Liver (tissue), 9 donors: ENCODE measurements around the gene UROC1. TPM values are rescaled to one million over a fixed set of nuclear protein-coding genes. Genes with fewer than 3 reads are reported as not detected.

Experiments used
- DNase-seq: peaks from one replicate; pipeline ENCODE4 v3.0.0-alpha.2; 2017; ENCODE audit warnings: low spot score
- H3K27ac ChIP-seq, 2 donors: one replicate each; pipeline ENCODE4 v1.7.0; 2013; ENCODE audit warnings: inconsistent platforms in 2 of 2, low read length in 2 of 2, control low read depth in 1 of 2, low read depth in 1 of 2, mild to moderate bottlenecking in 1 of 2
- H3K27me3 ChIP-seq, 4 donors: one replicate each; pipeline versions ENCODE4 v1.6.1 to v1.7.0; 2013; ENCODE audit warnings: low read length in 3 of 4, inconsistent platforms in 1 of 4, mild to moderate bottlenecking in 1 of 4, moderate library complexity in 1 of 4; ENCODE audit not compliant: control insufficient read depth in 4 of 4, insufficient read depth in 4 of 4
- H3K36me3 ChIP-seq, 4 donors: one replicate each; pipeline versions ENCODE4 v1.6.1 to v1.7.0; 2013; ENCODE audit warnings: low read length in 3 of 4, mild to moderate bottlenecking in 3 of 4, low read depth in 1 of 4, moderate library complexity in 1 of 4; ENCODE audit not compliant: control insufficient read depth in 4 of 4, insufficient read depth in 3 of 4
- H3K4me1 ChIP-seq, 4 donors: one replicate each; pipeline versions ENCODE4 v1.6.1 to v1.7.0; 2013; ENCODE audit warnings: low read length in 3 of 4, mild to moderate bottlenecking in 3 of 4, moderate library complexity in 1 of 4; ENCODE audit not compliant: control insufficient read depth in 4 of 4, insufficient read depth in 4 of 4
- H3K4me3 ChIP-seq, 3 donors: one replicate each; pipeline versions ENCODE4 v1.6.1 to v1.7.0; 2013; ENCODE audit warnings: low read length in 3 of 3, control low read depth in 1 of 3, low read depth in 1 of 3, mild to moderate bottlenecking in 1 of 3
- H3K9ac ChIP-seq, 2 donors: one replicate each; pipeline ENCODE4 v1.7.0; 2013; ENCODE audit warnings: low read length in 2 of 2, mild to moderate bottlenecking in 2 of 2, moderate library complexity in 2 of 2, control low read depth in 1 of 2, low read depth in 1 of 2
- H3K9me3 ChIP-seq, 4 donors: one replicate each; pipeline versions ENCODE4 v1.6.1 to v1.7.0; 2013; ENCODE audit warnings: low read length in 3 of 4; ENCODE audit not compliant: control insufficient read depth in 4 of 4
- CTCF ChIP-seq: fragments of 150-350 bp; IDR thresholded peaks from 2 replicates; pipeline ENCODE4 v1.5.1; 2017; ENCODE audit warnings: improper control_type of control experiment, low read depth, low read length; ENCODE audit not compliant: missing input control
- EGR1 ChIP-seq, 2 donors: IDR thresholded peaks; 2 replicates each; pipeline ENCODE4 v1.6.1; 2016 to 2018; ENCODE audit warnings: antibody characterized with exemption in 2 of 2, low read depth in 2 of 2
- FOXA2 ChIP-seq: IDR thresholded peaks from 2 replicates; pipeline ENCODE4 v1.6.1; 2016; ENCODE audit warnings: antibody characterized with exemption
- HNF4A ChIP-seq, 2 donors: conservative IDR thresholded peaks; 2 replicates each; pipeline ENCODE4 v1.6.1; 2016; ENCODE audit warnings: antibody characterized with exemption in 2 of 2, mild to moderate bottlenecking in 2 of 2
- JUND ChIP-seq, 2 donors: IDR thresholded peaks; 2 replicates each; pipeline ENCODE4 v1.6.1; 2016; ENCODE audit warnings: antibody characterized with exemption in 2 of 2
- REST ChIP-seq: IDR thresholded peaks from 2 replicates; pipeline ENCODE4 v1.6.1; 2016; ENCODE audit warnings: antibody characterized with exemption, mild to moderate bottlenecking
- RXRA ChIP-seq, 2 donors: IDR thresholded peaks; 2 replicates each; pipeline ENCODE4 v1.6.1; 2017 to 2018; ENCODE audit warnings: antibody characterized with exemption in 2 of 2, mild to moderate bottlenecking in 1 of 2
- SP1 ChIP-seq: IDR thresholded peaks from 2 replicates; pipeline ENCODE4 v1.6.1; 2018; ENCODE audit warnings: antibody characterized with exemption, mild to moderate bottlenecking
- TAF1 ChIP-seq: conservative IDR thresholded peaks from 2 replicates; pipeline ENCODE4 v1.6.1; 2016; ENCODE audit warnings: antibody characterized with exemption, mild to moderate bottlenecking
- ZBTB33 ChIP-seq: IDR thresholded peaks from 2 replicates; pipeline ENCODE4 v1.6.1; 2016; ENCODE audit warnings: antibody characterized with exemption
- WGBS: extraction: QIAGEN DNeasy Blood & Tissue Kit; methylation state at CpG from one replicate; pipeline ENCODE4 v1.1.7; 2013; 5-methylcytosine and 5-hydroxymethylcytosine counted together
- polyA plus RNA-seq, 2 donors: library from polyadenylated mRNA; stranded (reverse) in 1 of 2; unstranded in 1 of 2; fragments of 200-250 nt in 1 of 2; fragments of >200 nt in 1 of 2; fragmentation: Nextera tagmentation in 1 of 2; extraction: Ambion mirVana in 1 of 2; gene quantifications; one replicate each; pipeline versions ENCODE4 v1.2.1 to v1.2.3, GENCODE V29; 2013 to 2015
- total RNA-seq, 2 donors: library from RNA; depleted of rRNA; stranded (reverse); fragments of >200 nt; gene quantifications; one replicate each; pipeline ENCODE4 v1.2.3, GENCODE V29; 2014
- donor health status: healthy.
- donor health status: healthy.
- donor health status: healthy.
- donor health status: healthy.
- donor health status: healthy.

Gene UROC1
- total and polyA plus RNA-seq, 4 donors: 5.9 to 28.4 (median 18.2) TPM

GRCh38 chr3:126481808-126482502 lies 35.6 kb downstream of the UROC1 start:
- TF ChIP-seq ZBTB33: no peak
- TF ChIP-seq HNF4A (conservative IDR thresholded peaks at IDR 0.05): peak; percentile 50 to 57
- peak; percentile 24 for TF ChIP-seq SP1
- peak in 1 of 2 donors; percentile 17 for TF ChIP-seq RXRA (IDR thresholded peaks at IDR 0.05)
- H3K27ac ChIP-seq: no peak overlapping the region
- H3K36me3 ChIP-seq: no peaks in the 10 kb centered on the region
- H3K27me3 ChIP-seq: no peaks in the 10 kb centered on the region
- no peak overlapping the region for H3K9ac ChIP-seq
- no peaks in the 10 kb centered on the region for H3K9me3 ChIP-seq
- H3K4me1 ChIP-seq: peaks cover 7 to 40% (median 16%) of the 10 kb centered on the region in 4 donors
- 74% methylated on average over 16 of the region's 16 CpGs for WGBS
- DNase-seq: peak; percentile 69
- no peak overlapping the region for H3K4me3 ChIP-seq

GRCh38 chr3:126480861-126481260 lies 36.7 kb downstream of the UROC1 start:
- H3K4me1 ChIP-seq: peaks cover 7 to 37% (median 14%) of the 10 kb centered on the region in 4 donors
- no peak for DNase-seq
- no peaks in the 10 kb centered on the region for H3K36me3 ChIP-seq
- H3K27ac ChIP-seq: no peak overlapping the region
- H3K9me3 ChIP-seq: no peaks in the 10 kb centered on the region
- no peak overlapping the region for H3K4me3 ChIP-seq
- H3K27me3 ChIP-seq: no peaks in the 10 kb centered on the region
- TF ChIP-seq TAF1: no peak
- no peak for TF ChIP-seq EGR1 (IDR thresholded peaks at IDR 0.05; ENCODE audit: low read depth in 2 of 2)
- no peak for TF ChIP-seq JUND (IDR thresholded peaks at IDR 0.05)
- TF ChIP-seq FOXA2: no peak
- TF ChIP-seq REST: no peak
- TF ChIP-seq CTCF: no peak
- H3K9ac ChIP-seq: no peak overlapping the region
- WGBS: 64% methylated on average over 8 of the region's 8 CpGs
